ENCODE data around the gene GJB4.
"Not testable (repeated sequence)": the region's sequence is repeated elsewhere in the genome, so short reads cannot be mapped to it uniquely, and the experiment has no call there.

The GJB4 gene

DNA sequence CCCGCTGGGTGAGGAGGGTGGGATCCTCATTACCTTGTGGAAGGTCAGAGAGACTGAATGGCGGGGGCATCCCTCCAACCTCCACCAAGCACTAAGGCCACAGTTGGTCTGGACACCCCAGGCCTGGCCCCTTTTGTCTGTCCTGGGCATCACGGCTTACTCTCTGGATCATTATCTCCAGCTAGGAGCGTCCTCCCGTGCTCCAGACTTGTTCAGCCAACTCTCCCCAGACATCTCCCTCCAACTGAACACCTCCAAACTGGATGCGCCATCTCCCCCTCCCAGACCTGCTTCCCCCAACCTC, 11.9 kb upstream of the GJB4 start:
- no peak for DNase-seq

GRCh38 chr1:34749992-34750391, 9.5 kb upstream of the GJB4 start:
- no peak for DNase-seq

DNA sequence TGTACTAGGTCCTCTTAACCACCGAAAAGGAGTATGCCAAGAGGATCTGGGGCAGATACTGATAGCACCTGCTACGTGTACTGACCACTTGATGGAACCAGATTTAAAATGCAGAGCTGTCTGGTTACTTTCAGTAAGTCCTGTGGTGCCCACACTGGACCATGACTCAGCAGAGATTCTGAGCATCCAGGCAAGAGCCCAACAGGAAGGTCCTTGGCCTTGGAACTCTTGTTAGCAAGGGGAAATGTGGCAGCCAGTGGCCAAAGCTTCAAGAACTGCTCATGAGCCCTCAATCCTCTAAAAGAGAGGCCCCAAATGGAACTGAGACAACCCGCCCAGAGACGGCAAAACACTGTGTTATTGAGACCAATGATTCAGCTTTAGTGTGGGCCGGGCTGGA, 8.9 kb upstream of the GJB4 start:
- DNase-seq: no peak

- no peak for DNase-seq
These were observed 6.4 kb upstream of the GJB4 start for GRCh38 chr1:34753163-34753562.

DNA sequence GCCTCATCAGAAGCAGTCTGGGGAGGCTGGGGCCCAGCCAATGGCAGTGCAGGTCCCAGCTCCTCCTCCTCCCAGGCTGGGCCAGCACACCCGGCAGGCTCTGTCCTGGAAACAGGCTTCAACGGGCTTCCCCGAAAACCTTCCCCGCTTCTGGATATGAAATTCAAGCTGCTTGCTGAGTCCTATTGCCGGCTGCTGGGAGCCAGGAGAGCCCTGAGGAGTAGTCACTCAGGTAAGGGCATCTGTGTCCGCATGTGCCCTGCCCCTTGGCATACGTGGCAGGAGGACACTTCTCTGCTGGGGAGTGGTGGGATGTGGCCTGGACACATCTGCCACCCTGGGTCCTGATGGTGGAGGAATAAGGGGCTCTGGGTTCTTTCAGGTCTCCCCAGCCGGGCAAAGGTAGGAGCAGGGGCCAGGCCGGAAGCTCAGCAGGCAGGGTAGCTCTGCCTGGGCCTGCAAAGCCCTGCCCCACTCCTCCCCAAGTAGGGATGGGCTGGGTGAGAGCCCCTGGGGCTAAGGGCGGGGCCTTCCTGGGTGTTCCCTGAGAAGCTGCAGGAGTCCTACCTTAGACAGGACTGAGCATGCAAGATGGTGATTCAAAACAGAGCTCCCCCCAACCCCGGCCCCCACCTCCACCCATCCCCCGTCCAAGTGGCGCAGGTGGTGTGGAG, 4.4 kb upstream of the GJB4 start, which contains the start of gene GJB5:
TSS of gene GJB5 (plus strand) at position 84 of the 674 bp plus-strand sequence. CDS start 2,284 bp downstream, outside the sequence.
- no peak for DNase-seq

DNA sequence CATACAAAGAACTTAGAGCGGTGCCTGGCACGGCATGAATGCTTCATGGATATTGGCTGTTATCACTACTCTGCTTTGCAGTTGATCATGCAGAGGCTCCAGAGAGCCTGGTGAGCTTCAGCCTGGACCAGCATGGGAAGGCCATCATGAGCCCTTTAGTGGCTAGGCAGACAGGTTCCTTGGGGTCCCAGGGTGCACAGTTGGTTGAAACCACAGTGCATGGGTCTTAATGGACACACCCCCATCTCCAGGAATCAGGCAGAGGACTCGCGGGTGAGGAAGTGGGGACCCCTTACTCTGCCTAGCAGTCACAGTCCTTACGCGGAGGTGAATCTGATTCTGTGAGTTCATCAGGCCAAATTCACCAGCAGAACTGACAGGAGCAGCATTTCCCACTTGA, 3.6 kb upstream of the GJB4 start:
- DNase-seq: no peak

DNA sequence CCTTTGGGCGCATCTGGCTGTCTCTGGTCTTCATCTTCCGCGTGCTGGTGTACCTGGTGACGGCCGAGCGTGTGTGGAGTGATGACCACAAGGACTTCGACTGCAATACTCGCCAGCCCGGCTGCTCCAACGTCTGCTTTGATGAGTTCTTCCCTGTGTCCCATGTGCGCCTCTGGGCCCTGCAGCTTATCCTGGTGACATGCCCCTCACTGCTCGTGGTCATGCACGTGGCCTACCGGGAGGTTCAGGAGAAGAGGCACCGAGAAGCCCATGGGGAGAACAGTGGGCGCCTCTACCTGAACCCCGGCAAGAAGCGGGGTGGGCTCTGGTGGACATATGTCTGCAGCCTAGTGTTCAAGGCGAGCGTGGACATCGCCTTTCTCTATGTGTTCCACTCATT, 2.2 kb upstream of the GJB4 start:
- DNase-seq: no peak

- no peak for DNase-seq
These were observed 789 bp upstream of the GJB4 start for GRCh38 chr1:34758751-34759150.

- DNase-seq: no peak
These were observed 1.7 kb downstream of the GJB4 start for GRCh38 chr1:34761176-34761761.

GRCh38 chr1:34761776-34762307, 2.3 kb downstream of the GJB4 start:
- DNase-seq: no peak

GRCh38 chr1:34762474-34763141, 3.1 kb downstream of the GJB4 start:
- DNase-seq: no peak

DNA sequence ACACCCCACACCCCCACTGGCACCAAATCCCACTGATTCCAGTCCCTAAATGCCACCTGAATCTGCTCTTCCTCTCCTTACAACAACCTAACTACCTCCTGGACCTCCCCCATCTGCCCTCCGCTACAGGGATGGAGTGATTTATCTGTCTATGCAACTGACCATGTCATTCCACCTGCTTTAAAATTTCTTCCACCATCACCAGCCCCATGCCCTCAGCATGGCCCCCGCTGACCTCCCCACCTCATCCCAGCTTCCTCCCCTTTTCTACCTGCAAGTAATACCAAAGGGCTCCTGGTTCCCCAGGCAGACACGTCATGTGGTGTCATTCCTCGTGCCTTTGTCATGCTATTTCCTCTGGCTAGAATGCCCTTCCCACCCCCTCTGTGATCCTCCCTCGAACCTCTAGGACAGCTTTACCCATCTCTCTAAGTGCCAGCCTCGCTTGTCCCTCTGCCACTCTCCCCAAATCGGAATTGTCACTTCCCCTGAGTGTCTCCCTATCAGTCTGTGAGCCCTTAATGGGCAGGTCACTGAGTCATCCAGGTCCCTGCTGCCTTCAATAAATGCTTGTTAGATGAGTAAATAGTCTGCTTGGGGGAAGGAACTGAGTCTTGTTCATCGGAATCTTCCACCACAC, 3.7 kb downstream of the GJB4 start:
- no peak for DNase-seq

GRCh38 chr1:34768856-34769255, 9.3 kb downstream of the GJB4 start:
- no peak for DNase-seq

GRCh38 chr1:34770891-34771504, 11.5 kb downstream of the GJB4 start:
- no peak for DNase-seq

DNA sequence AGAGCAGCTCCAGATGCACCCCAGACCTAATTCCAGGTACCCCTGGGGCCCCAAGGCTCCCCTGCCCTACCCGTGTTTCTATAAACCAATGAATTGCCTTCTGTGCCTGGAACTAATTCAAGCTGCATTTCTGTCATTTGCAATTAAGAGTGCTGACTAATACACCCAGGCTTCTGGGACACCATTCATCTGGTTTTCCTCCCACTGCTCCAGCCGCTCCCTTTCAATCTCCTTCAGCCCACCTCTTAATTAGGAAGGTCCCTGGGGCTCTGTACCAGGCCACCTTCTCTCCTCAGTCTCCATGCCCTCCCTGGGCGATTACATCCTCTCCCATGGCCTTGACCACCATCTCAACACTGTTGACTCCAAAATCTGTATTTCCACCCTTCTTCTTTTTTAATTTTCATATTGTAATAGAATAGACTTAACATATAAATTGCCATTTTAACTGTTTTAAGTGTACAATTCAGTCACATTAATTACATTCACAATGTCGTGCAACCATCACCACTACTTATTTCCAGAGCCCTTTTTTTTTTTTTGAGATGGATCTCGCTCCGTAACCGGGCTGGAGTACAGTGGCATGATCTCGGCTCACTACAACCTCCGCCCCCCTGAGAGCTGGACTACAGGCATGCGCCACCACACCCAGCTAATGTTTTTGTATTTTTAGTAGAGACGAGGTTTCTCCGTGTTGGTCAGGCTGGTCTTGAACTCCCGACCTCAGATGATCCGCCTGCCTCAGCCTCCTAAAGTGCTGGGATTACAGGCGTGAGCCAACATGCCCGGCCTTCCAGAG, 12.2 kb downstream of the GJB4 start:
- no peak for DNase-seq

GRCh38 chr1:34773114-34773513, 13.6 kb downstream of the GJB4 start:
- DNase-seq: not testable (repeated sequence)

GRCh38 chr1:34774957-34775356, 15.4 kb downstream of the GJB4 start:
- no peak for DNase-seq

DNA sequence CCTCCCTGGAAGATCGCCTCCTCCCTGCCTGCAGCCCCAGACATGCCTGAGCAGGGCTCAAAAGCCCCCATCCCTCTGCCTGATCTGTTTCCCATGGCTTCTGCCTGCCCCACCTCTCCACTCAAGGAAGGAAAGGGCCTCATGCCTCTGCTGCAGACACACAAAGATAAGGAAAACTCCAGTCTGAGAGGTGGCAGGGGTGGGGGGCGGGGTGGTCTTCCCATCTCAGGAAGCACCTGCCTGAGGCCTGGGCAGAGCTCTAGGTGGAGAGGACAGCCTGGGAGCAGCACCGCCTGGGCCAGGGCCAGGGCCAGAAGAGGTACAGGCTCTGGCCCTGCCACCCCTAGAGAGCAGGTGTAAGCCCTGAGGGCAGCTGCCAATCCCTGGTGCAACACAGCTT, 17.4 kb downstream of the GJB4 start:
- DNase-seq: no peak

GRCh38 chr1:34777519-34778321, 18.2 kb downstream of the GJB4 start:
- DNase-seq: no peak

- DNase-seq: no peak
These were observed 18.8 kb downstream of the GJB4 start for GRCh38 chr1:34778381-34778780.

GRCh38 chr1:34779005-34779404, 19.5 kb downstream of the GJB4 start:
- DNase-seq: no peak

- DNase-seq: no peak
These were observed 20.0 kb downstream of the GJB4 start for GRCh38 chr1:34779526-34779925.
